HepG2 (cell line): Measurements from ENCODE around the gene NOL4L. TPM values are rescaled to one million over a fixed set of nuclear protein-coding genes. Genes with fewer than 3 reads are reported as not detected.

Source experiments
- AHR ChIP-seq: IDR thresholded peaks from 2 replicates; pipeline ENCODE4 v1.6.1; 2018; ENCODE audit warnings: missing genetic modification reagents, missing compliant biosample characterization
- MAF1 ChIP-seq: sonication (generic); formaldehyde crosslinking; IDR thresholded peaks from 2 replicates; pipeline ENCODE4 v1.5.0; 2020; ENCODE audit warnings: missing genetic modification reagents, borderline replicate concordance
- NR2F6 ChIP-seq, 2 experiments: IDR thresholded peaks; 2 replicates each; pipeline ENCODE4 v1.6.1; 2016; ENCODE audit warnings: antibody characterized with exemption in 1 of 2, mild to moderate bottlenecking in 1 of 2
- RARA ChIP-seq: IDR thresholded peaks from 2 replicates; pipeline ENCODE4 v1.6.1; 2016; ENCODE audit warnings: missing genetic modification reagents, missing compliant biosample characterization
- TCF7L2 ChIP-seq: IDR thresholded peaks from 2 replicates; pipeline ENCODE4 v1.6.1; 2011; ENCODE audit warnings: mild to moderate bottlenecking, low read depth, low read length, moderate library complexity
- ZNF224 ChIP-seq: sonication (generic); formaldehyde crosslinking; IDR thresholded peaks from 2 replicates; pipeline ENCODE4 v1.5.0; 2020; ENCODE audit warnings: mild to moderate bottlenecking, missing genetic modification reagents
- ZNF329 ChIP-seq: sonication (generic); formaldehyde crosslinking; IDR thresholded peaks from 2 replicates; pipeline ENCODE4 v1.9.0; 2021; ENCODE audit warnings: low read depth, mild to moderate bottlenecking, missing genetic modification reagents
- polyA plus RNA-seq, 8 experiments: library from polyadenylated mRNA; depleted of rRNA in 3 of 8; stranded (reverse) in 7 of 8; unstranded in 1 of 8; fragments of >200 nt; fragmentation: Illumina TruSeq in 4 of 8; extraction: Trizol in 4 of 8; gene quantifications; 2 replicates each; pipeline versions ENCODE4 v1.2.1 to v1.2.3, GENCODE V29; 2011 to 2016; ENCODE audit warnings: low read depth in 4 of 8, missing spikeins in 1 of 8, mixed read lengths in 1 of 8; ENCODE audit not compliant: insufficient read depth in 1 of 8
- total RNA-seq, 5 experiments: library from RNA; depleted of rRNA; stranded (reverse); fragments of >200 nt; fragmentation: Illumina TruSeq; extraction: Trizol; gene quantifications; 2 replicates each; pipeline ENCODE4 v1.2.3, GENCODE V29; 2016; ENCODE audit warnings: low read depth in 1 of 5
- TF ChIP-seq, protein P1 (sequence below): sonication (generic); formaldehyde crosslinking; IDR thresholded peaks from 2 replicates; pipeline ENCODE4 v1.4.0; 2020; ENCODE audit warnings: missing genetic modification reagents
- TF ChIP-seq, protein P2 (sequence below), 2 experiments: fragments of 450-650 bp in 1 of 2; sonication (generic) in 1 of 2; formaldehyde crosslinking in 1 of 2; IDR thresholded peaks; 2 replicates each; pipeline versions ENCODE4 v1.6.1 to v1.8.0; 2016 to 2022; ENCODE audit warnings: antibody characterized with exemption in 1 of 2, mild to moderate bottlenecking in 1 of 2, missing genetic modification reagents in 1 of 2
- TF ChIP-seq, protein P3 (sequence below): sonication (generic); formaldehyde crosslinking; IDR thresholded peaks from 2 replicates; pipeline ENCODE4 v1.8.1; 2023; ENCODE audit warnings: mild to moderate bottlenecking, missing genetic modification reagents
- TF ChIP-seq, protein P4 (sequence below): sonication (generic); formaldehyde crosslinking; IDR thresholded peaks from 2 replicates; pipeline ENCODE4 v1.8.0; 2022; ENCODE audit warnings: mild to moderate bottlenecking, missing genetic modification reagents, moderate library complexity

Gene NOL4L
- total and polyA plus RNA-seq, 2 of the 13 experiments (the other 11 are each of a cell fraction or from before 2014, with no cell fraction given) = 16.6 to 35.4 TPM

DNA sequence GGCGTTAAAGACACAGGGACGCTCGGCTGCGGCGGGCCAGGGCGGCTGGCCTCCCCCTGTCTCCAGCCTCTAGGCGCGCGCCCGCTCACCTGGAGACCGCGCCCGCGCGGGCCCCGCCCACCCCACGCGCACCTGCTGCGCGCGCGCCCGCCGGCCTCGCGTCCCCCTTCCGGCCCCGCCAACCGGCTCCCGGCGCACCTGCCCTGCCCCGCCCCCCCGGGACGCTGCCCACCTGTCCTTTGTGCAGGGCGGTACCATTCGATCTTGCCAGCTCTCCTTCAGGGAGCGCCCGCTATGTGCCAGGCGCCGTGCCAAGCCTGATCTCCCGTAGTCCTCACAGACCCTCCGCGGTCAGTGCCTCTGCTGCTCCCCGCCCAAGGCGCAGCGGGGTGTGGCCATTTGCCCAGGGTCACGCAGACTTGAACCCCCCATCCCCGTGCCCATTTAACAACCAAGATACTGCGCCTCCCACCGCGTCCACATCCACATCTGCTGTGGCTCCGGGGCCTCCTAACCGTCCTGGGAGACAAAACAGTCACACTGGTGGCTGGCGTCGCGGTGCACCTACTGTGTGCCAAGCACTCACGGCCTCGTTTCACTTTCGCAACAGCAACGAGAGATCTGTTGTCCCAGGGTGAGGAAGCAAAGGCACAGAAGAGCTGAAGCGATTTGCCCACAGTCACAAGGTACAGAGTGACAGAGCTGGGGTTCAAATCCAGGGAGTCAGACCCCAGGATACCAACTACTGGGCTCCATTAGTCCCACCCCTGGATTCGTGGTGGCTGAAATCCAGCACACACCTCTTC, 48.1 kb downstream of the NOL4L start (continued):
- TF ChIP-seq, protein P1, sequence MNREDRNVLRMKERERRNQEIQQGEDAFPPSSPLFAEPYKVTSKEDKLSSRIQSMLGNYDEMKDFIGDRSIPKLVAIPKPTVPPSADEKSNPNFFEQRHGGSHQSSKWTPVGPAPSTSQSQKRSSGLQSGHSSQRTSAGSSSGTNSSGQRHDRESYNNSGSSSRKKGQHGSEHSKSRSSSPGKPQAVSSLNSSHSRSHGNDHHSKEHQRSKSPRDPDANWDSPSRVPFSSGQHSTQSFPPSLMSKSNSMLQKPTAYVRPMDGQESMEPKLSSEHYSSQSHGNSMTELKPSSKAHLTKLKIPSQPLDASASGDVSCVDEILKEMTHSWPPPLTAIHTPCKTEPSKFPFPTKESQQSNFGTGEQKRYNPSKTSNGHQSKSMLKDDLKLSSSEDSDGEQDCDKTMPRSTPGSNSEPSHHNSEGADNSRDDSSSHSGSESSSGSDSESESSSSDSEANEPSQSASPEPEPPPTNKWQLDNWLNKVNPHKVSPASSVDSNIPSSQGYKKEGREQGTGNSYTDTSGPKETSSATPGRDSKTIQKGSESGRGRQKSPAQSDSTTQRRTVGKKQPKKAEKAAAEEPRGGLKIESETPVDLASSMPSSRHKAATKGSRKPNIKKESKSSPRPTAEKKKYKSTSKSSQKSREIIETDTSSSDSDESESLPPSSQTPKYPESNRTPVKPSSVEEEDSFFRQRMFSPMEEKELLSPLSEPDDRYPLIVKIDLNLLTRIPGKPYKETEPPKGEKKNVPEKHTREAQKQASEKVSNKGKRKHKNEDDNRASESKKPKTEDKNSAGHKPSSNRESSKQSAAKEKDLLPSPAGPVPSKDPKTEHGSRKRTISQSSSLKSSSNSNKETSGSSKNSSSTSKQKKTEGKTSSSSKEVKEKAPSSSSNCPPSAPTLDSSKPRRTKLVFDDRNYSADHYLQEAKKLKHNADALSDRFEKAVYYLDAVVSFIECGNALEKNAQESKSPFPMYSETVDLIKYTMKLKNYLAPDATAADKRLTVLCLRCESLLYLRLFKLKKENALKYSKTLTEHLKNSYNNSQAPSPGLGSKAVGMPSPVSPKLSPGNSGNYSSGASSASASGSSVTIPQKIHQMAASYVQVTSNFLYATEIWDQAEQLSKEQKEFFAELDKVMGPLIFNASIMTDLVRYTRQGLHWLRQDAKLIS (CRISPR knock-in tag) = no peak
- no peak for TF ChIP-seq ZNF329 (CRISPR knock-in tag)
- TF ChIP-seq MAF1 = no peak
- TF ChIP-seq AHR (CRISPR knock-in tag) = no peak
- TF ChIP-seq, protein P2, sequence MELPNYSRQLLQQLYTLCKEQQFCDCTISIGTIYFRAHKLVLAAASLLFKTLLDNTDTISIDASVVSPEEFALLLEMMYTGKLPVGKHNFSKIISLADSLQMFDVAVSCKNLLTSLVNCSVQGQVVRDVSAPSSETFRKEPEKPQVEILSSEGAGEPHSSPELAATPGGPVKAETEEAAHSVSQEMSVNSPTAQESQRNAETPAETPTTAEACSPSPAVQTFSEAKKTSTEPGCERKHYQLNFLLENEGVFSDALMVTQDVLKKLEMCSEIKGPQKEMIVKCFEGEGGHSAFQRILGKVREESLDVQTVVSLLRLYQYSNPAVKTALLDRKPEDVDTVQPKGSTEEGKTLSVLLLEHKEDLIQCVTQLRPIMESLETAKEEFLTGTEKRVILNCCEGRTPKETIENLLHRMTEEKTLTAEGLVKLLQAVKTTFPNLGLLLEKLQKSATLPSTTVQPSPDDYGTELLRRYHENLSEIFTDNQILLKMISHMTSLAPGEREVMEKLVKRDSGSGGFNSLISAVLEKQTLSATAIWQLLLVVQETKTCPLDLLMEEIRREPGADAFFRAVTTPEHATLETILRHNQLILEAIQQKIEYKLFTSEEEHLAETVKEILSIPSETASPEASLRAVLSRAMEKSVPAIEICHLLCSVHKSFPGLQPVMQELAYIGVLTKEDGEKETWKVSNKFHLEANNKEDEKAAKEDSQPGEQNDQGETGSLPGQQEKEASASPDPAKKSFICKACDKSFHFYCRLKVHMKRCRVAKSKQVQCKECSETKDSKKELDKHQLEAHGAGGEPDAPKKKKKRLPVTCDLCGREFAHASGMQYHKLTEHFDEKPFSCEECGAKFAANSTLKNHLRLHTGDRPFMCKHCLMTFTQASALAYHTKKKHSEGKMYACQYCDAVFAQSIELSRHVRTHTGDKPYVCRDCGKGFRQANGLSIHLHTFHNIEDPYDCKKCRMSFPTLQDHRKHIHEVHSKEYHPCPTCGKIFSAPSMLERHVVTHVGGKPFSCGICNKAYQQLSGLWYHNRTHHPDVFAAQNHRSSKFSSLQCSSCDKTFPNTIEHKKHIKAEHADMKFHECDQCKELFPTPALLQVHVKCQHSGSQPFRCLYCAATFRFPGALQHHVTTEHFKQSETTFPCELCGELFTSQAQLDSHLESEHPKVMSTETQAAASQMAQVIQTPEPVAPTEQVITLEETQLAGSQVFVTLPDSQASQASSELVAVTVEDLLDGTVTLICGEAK (IDR thresholded peaks at IDR 0.05) = no peak
- TF ChIP-seq, protein P2 (CRISPR knock-in tag; IDR thresholded peaks at IDR 0.05) = peak; percentile 81; the same call in 1 of the 2 replicates
- TF ChIP-seq, protein P3, sequence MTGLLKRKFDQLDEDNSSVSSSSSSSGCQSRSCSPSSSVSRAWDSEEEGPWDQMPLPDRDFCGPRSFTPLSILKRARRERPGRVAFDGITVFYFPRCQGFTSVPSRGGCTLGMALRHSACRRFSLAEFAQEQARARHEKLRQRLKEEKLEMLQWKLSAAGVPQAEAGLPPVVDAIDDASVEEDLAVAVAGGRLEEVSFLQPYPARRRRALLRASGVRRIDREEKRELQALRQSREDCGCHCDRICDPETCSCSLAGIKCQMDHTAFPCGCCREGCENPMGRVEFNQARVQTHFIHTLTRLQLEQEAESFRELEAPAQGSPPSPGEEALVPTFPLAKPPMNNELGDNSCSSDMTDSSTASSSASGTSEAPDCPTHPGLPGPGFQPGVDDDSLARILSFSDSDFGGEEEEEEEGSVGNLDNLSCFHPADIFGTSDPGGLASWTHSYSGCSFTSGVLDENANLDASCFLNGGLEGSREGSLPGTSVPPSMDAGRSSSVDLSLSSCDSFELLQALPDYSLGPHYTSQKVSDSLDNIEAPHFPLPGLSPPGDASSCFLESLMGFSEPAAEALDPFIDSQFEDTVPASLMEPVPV (CRISPR knock-in tag) = peak; percentile 50; the same call in 1 of the 2 replicates
- TF ChIP-seq, protein P4, sequence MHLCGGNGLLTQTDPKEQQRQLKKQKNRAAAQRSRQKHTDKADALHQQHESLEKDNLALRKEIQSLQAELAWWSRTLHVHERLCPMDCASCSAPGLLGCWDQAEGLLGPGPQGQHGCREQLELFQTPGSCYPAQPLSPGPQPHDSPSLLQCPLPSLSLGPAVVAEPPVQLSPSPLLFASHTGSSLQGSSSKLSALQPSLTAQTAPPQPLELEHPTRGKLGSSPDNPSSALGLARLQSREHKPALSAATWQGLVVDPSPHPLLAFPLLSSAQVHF (CRISPR knock-in tag) = no peak
- no peak for TF ChIP-seq RARA
- TF ChIP-seq ZNF224 (CRISPR knock-in tag) = no peak; the same call in 1 of the 2 replicates
- no peak for TF ChIP-seq NR2F6 (IDR thresholded peaks at IDR 0.05)
- TF ChIP-seq NR2F6 (CRISPR knock-in tag; IDR thresholded peaks at IDR 0.05) = no peak
- no peak for TF ChIP-seq TCF7L2
